ENCODE measurements around the gene AP2B1.

AP2B1 gene

DNA sequence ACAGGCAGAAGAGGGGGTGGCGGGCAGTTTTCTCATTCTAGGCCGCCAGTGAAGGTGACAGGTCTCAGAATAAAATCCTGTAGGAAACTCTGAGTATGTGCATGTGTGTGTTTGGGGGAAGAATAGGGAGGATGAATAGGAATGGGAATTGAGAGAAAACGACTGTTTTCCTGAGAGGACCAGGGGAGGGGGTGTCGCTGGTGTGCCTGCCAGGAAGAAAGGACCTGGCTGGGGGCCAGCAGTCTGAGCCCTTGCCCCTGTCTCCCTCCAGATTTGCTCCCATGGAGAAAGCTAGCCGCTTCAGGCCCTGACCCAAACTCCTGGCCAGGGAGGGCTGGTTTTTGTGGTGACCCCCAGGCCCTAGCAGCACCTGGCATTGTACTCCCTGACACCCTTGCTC, 187.9 kb downstream of the AP2B1 start:
- TF ChIP-seq ZFX (IDR thresholded peaks at IDR 0.05): no peak
- TF ChIP-seq CTCF (conservative IDR thresholded peaks at IDR 0.05): no peak
- no peak overlapping the region for H3K27ac ChIP-seq

- TF ChIP-seq ZFX (IDR thresholded peaks at IDR 0.05): no peak
- no peak for TF ChIP-seq CTCF (conservative IDR thresholded peaks at IDR 0.05)
- H3K27ac ChIP-seq: no peak overlapping the region
Observed at GRCh38 chr17:35775583-35775982, 188.5 kb downstream of the AP2B1 start.
